Uterus (tissue), 4 donors: ENCODE measurements around the gene DPP6. TPM values are rescaled to one million over a fixed set of nuclear protein-coding genes. Genes with fewer than 3 reads are reported as not detected.

ENCODE experiments used
- DNase-seq, 2 donors: peaks; one replicate each; pipeline ENCODE4 v3.0.0-alpha.2; 2019 to 2020
- H3K27ac ChIP-seq, 2 donors: fragments of 200-600 bp; sonication (generic); 1 replicate in 1 of 2; 2 replicates in 1 of 2; pipeline ENCODE4 v1.5.1; 2016 to 2018
- H3K27me3 ChIP-seq, 2 donors: fragments of 200-600 bp; sonication (generic); one replicate each; pipeline ENCODE4 v1.5.1; 2018 to 2019; ENCODE audit warnings: control low read depth in 1 of 2
- H3K36me3 ChIP-seq, 2 donors: fragments of 200-600 bp; sonication (generic); one replicate each; pipeline ENCODE4 v1.5.1; 2019; ENCODE audit warnings: control low read depth in 1 of 2
- H3K4me1 ChIP-seq, 2 donors: fragments of 200-600 bp; sonication (generic); one replicate each; pipeline ENCODE4 v1.5.1; 2018 to 2019; ENCODE audit warnings: control low read depth in 1 of 2
- H3K4me3 ChIP-seq, 2 donors: fragments of 200-600 bp; sonication (generic); 1 replicate in 1 of 2; 2 replicates in 1 of 2; pipeline ENCODE4 v1.5.1; 2018 to 2019; ENCODE audit warnings: mild to moderate bottlenecking in 1 of 2
- H3K9me3 ChIP-seq, 2 donors: fragments of 200-600 bp; sonication (generic); one replicate each; pipeline ENCODE4 v1.5.1; 2019; ENCODE audit warnings: control low read depth in 1 of 2
- CTCF ChIP-seq, 4 experiments: fragments of 200-600 bp in 2 of 4; fragments of 450-650 bp in 2 of 4; sonication (generic) in 2 of 4; IDR thresholded peaks; one replicate each; pipeline ENCODE4 v1.5.1; 2016 to 2019; ENCODE audit warnings: antibody characterized with exemption in 4 of 4, mild to moderate bottlenecking in 2 of 4, moderate library complexity in 1 of 4
- POLR2A ChIP-seq, 2 donors: fragments of 450-650 bp; IDR thresholded peaks; one replicate each; pipeline ENCODE4 v1.6.1; 2016; ENCODE audit warnings: antibody characterized with exemption in 2 of 2, mild to moderate bottlenecking in 1 of 2, moderate library complexity in 1 of 2
- intact Hi-C: fragments of 100-400 bp; cut with DNase I; formaldehyde crosslinking; loops from one replicate; pipeline ENCODE4 v1.15.1; 2023; ENCODE audit warnings: low total_unique reads
- total RNA-seq, 4 donors: library from RNA; depleted of rRNA in 3 of 4; stranded (reverse); fragments of >200 nt in 3 of 4; gene quantifications; one replicate each; pipeline versions ENCODE4 v1.1.0 to v1.2.4, GENCODE V29; 2014 to 2023
- donor health status: DM: yes; HTN: yes; CAD: no.

DPP6 gene
- total RNA-seq, 4 donors from 2014 or later = 4.1 to 107 (median 42.7) TPM

DNA sequence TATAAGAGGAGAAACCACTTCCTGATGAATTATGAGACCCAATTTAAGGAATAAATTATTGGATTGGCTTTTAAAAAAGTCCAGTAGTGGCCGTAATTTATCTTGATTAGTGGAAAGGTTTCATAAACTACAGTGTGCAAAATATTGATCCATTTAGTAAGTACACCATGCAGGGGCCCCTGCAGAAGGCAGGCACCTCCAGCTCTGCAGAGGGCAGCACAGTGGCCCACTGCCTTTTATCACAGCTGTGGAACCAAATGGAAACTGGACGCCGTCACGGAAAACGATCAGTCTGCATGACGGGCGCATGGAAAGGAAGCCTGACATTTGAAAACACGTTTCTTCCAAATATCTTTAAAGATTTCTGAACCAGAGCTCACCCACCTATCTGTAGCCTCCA, 204.0 kb downstream of the DPP6 start:
- no peak for DNase-seq
- TF ChIP-seq CTCF (IDR thresholded peaks at IDR 0.05) = no peak
- TF ChIP-seq POLR2A (IDR thresholded peaks at IDR 0.05) = no peak
- H3K36me3 ChIP-seq = no peaks in the 10 kb centered on the region
- no peak overlapping the region for H3K27ac ChIP-seq
- no peak overlapping the region for H3K4me3 ChIP-seq
- no peaks in the 10 kb centered on the region for H3K4me1 ChIP-seq
- intact Hi-C loops = loop anchor here (10.0 kb wide), 1 partner anchor 59 kb away; no protein-coding TSS in a partner anchor
- H3K27me3 ChIP-seq = no peaks in the 10 kb centered on the region
- no peaks in the 10 kb centered on the region for H3K9me3 ChIP-seq

GRCh38 chr7:154259396-154259795, 207.2 kb downstream of the DPP6 start:
- intact Hi-C loops = loop anchor here (10.0 kb wide), 1 partner anchor 55 kb away; no protein-coding TSS in a partner anchor
- no peak for DNase-seq
- H3K27ac ChIP-seq = no peak overlapping the region
- no peak overlapping the region for H3K4me3 ChIP-seq
- no peaks in the 10 kb centered on the region for H3K9me3 ChIP-seq
- H3K36me3 ChIP-seq = no peaks in the 10 kb centered on the region
- TF ChIP-seq CTCF (IDR thresholded peaks at IDR 0.05) (no peak), POLR2A (IDR thresholded peaks at IDR 0.05) (no peak)
- H3K4me1 ChIP-seq = no peaks in the 10 kb centered on the region
- no peaks in the 10 kb centered on the region for H3K27me3 ChIP-seq

DNA sequence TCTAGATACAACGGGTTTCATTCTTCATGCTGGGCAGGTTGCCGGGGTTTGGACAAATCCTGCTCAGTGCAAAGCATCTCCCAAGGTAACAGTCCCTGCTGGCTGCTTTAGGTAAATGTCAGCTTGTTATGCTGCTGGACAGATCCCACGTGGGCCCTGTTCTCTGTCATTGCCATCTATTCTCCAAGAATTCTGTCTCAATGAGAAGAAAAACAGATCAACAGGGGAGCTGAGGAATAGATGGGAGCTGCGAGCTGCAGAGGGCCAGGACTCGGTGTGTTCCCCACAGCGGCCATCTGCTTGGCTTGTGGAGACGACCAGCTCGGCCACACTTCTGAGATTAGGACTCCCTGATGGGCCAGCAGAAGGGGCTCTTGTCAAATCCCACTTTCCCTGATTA, 235.2 kb downstream of the DPP6 start:
- intact Hi-C loops = no loop called here
- no peaks in the 10 kb centered on the region for H3K4me1 ChIP-seq
- no peaks in the 10 kb centered on the region for H3K27me3 ChIP-seq
- no peak overlapping the region for H3K27ac ChIP-seq
- no peaks in the 10 kb centered on the region for H3K9me3 ChIP-seq
- TF ChIP-seq POLR2A (IDR thresholded peaks at IDR 0.05) = no peak
- TF ChIP-seq CTCF (IDR thresholded peaks at IDR 0.05) = no peak
- DNase-seq = no peak
- H3K36me3 ChIP-seq = no peaks in the 10 kb centered on the region
- no peak overlapping the region for H3K4me3 ChIP-seq

GRCh38 chr7:154289119-154289518, 236.9 kb downstream of the DPP6 start:
- H3K27me3 ChIP-seq = no peaks in the 10 kb centered on the region
- H3K27ac ChIP-seq = no peak overlapping the region
- intact Hi-C loops = no loop called here
- H3K4me1 ChIP-seq = no peaks in the 10 kb centered on the region
- no peaks in the 10 kb centered on the region for H3K9me3 ChIP-seq
- no peak for DNase-seq
- no peak overlapping the region for H3K4me3 ChIP-seq
- no peaks in the 10 kb centered on the region for H3K36me3 ChIP-seq
- TF ChIP-seq POLR2A (IDR thresholded peaks at IDR 0.05) (no peak), CTCF (IDR thresholded peaks at IDR 0.05) (no peak)

GRCh38 chr7:154296443-154296842, 244.2 kb downstream of the DPP6 start:
- TF ChIP-seq CTCF (IDR thresholded peaks at IDR 0.05) (no peak), POLR2A (IDR thresholded peaks at IDR 0.05) (no peak)
- Histone ChIP-seq H3K36me3 (no peaks in the 10 kb centered on the region), H3K27ac (no peak overlapping the region), H3K27me3 (no peaks in the 10 kb centered on the region), H3K4me1 (no peaks in the 10 kb centered on the region), H3K4me3 (no peak overlapping the region), H3K9me3 (no peaks in the 10 kb centered on the region)
- intact Hi-C loops = no loop called here
- DNase-seq = no peak
